ENCODE measurements around the gene RAB4B. TPM values are rescaled to one million over a fixed set of nuclear protein-coding genes. Genes with fewer than 3 reads are reported as not detected.

The RAB4B gene
- total and polyA plus RNA-seq, 2 of the 13 experiments (the other 11 are each of a cell fraction or from before 2014, with no cell fraction given), result 3.3 to 5.4 TPM

- no peak for TF ChIP-seq HMGXB3 (CRISPR knock-in tag; IDR thresholded peaks at IDR 0.05; ENCODE audit: borderline replicate concordance)
- TF ChIP-seq SOX6 (IDR thresholded peaks at IDR 0.05), result no peak
- TF ChIP-seq SOX6 (CRISPR knock-in tag; IDR thresholded peaks at IDR 0.05), result no peak
- peak; percentile 59 for TF ChIP-seq ARNTL (CRISPR knock-in tag; IDR thresholded peaks at IDR 0.05)
- no peak for TF ChIP-seq CBX1 (IDR thresholded peaks at IDR 0.05; ENCODE audit: low read depth)
- no peak for TF ChIP-seq ZNF576 (CRISPR knock-in tag; IDR thresholded peaks at IDR 0.05)
- no peak for TF ChIP-seq MIER2 (CRISPR knock-in tag; IDR thresholded peaks at IDR 0.05)
- TF ChIP-seq, protein P1, sequence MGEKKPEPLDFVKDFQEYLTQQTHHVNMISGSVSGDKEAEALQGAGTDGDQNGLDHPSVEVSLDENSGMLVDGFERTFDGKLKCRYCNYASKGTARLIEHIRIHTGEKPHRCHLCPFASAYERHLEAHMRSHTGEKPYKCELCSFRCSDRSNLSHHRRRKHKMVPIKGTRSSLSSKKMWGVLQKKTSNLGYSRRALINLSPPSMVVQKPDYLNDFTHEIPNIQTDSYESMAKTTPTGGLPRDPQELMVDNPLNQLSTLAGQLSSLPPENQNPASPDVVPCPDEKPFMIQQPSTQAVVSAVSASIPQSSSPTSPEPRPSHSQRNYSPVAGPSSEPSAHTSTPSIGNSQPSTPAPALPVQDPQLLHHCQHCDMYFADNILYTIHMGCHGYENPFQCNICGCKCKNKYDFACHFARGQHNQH (CRISPR knock-in tag; IDR thresholded peaks at IDR 0.05), result no peak
- TF ChIP-seq ZFP36L2 (CRISPR knock-in tag; IDR thresholded peaks at IDR 0.05), result no peak
- TF ChIP-seq, protein P2, sequence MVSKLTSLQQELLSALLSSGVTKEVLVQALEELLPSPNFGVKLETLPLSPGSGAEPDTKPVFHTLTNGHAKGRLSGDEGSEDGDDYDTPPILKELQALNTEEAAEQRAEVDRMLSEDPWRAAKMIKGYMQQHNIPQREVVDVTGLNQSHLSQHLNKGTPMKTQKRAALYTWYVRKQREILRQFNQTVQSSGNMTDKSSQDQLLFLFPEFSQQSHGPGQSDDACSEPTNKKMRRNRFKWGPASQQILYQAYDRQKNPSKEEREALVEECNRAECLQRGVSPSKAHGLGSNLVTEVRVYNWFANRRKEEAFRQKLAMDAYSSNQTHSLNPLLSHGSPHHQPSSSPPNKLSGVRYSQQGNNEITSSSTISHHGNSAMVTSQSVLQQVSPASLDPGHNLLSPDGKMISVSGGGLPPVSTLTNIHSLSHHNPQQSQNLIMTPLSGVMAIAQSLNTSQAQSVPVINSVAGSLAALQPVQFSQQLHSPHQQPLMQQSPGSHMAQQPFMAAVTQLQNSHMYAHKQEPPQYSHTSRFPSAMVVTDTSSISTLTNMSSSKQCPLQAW (CRISPR knock-in tag; IDR thresholded peaks at IDR 0.05), result no peak
- no peak for TF ChIP-seq HMGA1 (CRISPR knock-in tag; conservative IDR thresholded peaks at IDR 0.05)
- peak; percentile 24; the same call in 1 of the 2 replicates for TF ChIP-seq ZNF331 (CRISPR knock-in tag; IDR thresholded peaks at IDR 0.05)
- no peak for TF ChIP-seq ZNF569 (CRISPR knock-in tag; IDR thresholded peaks at IDR 0.05; ENCODE audit: borderline replicate concordance)
- no peak for TF ChIP-seq CENPT (CRISPR knock-in tag; IDR thresholded peaks at IDR 0.05; ENCODE audit: low read depth)
- TF ChIP-seq ZSCAN9 (CRISPR knock-in tag; IDR thresholded peaks at IDR 0.05; ENCODE audit: borderline replicate concordance), result no peak
- no peak for TF ChIP-seq MTF2 (CRISPR knock-in tag; IDR thresholded peaks at IDR 0.05; ENCODE audit: borderline replicate concordance)
- TF ChIP-seq GATA4 (IDR thresholded peaks at IDR 0.05; ENCODE audit: borderline replicate concordance, low read depth), result no peak
- TF ChIP-seq, protein P3, sequence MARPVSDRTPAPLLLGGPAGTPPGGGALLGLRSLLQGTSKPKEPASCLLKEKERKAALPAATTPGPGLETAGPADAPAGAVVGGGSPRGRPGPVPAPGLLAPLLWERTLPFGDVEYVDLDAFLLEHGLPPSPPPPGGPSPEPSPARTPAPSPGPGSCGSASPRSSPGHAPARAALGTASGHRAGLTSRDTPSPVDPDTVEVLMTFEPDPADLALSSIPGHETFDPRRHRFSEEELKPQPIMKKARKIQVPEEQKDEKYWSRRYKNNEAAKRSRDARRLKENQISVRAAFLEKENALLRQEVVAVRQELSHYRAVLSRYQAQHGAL (CRISPR knock-in tag; IDR thresholded peaks at IDR 0.05; ENCODE audit: not compliant biosample characterization), result no peak
- no peak for TF ChIP-seq GATAD2A (CRISPR knock-in tag; IDR thresholded peaks at IDR 0.05)
- TF ChIP-seq SOX5 (CRISPR knock-in tag; IDR thresholded peaks at IDR 0.05; ENCODE audit: borderline replicate concordance), result no peak
These were observed 20.9 kb downstream of the RAB4B start, which contains the start of gene EGLN2 (continued) for GRCh38 chr19:40798683-40799557.
